ENCODE data around the gene ME3.

DNA sequence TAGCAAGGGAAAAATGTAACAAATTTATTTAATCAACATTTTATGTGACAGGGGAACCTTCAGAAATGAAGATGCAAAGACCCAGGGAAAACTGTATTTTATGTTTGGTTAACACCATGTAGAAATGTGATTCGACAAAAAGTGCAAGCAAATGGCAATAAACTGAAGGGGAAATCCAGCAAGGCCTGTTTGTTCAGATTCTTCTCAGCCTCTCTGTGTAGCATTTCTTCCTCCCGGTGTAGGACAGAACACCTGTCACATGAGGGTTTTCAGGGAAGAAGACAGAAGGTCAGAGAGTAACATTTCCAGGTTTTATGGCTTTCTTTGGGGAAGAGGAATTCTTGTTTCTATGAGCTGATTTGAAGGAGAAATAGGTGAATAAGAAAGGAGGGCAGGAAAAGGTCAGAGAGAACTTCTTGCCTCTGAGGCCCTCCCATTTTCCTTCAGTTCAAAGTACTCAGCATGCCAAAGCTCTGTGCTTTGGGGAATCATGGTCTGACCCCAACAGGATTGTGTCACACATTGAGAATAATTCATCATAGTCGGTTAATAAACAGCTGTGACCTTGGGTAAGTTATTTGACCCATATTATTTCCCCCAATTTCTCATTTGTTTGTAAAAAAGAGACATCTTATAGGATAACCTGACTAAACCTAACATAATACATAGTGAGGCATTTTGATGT lies 45.5 kb upstream of the ME3 start:
- TF ChIP-seq, protein P1, sequence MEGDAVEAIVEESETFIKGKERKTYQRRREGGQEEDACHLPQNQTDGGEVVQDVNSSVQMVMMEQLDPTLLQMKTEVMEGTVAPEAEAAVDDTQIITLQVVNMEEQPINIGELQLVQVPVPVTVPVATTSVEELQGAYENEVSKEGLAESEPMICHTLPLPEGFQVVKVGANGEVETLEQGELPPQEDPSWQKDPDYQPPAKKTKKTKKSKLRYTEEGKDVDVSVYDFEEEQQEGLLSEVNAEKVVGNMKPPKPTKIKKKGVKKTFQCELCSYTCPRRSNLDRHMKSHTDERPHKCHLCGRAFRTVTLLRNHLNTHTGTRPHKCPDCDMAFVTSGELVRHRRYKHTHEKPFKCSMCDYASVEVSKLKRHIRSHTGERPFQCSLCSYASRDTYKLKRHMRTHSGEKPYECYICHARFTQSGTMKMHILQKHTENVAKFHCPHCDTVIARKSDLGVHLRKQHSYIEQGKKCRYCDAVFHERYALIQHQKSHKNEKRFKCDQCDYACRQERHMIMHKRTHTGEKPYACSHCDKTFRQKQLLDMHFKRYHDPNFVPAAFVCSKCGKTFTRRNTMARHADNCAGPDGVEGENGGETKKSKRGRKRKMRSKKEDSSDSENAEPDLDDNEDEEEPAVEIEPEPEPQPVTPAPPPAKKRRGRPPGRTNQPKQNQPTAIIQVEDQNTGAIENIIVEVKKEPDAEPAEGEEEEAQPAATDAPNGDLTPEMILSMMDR (IDR thresholded peaks at IDR 0.05): no peak
- TF ChIP-seq BHLHE40 (IDR thresholded peaks at IDR 0.05; ENCODE audit: low read depth, low read length) (no peak), MAFK (IDR thresholded peaks at IDR 0.05; ENCODE audit: partially characterized antibody) (no peak), ESRRA (IDR thresholded peaks at IDR 0.05; ENCODE audit: borderline replicate concordance, low read length) (no peak), POLR2A (IDR thresholded peaks at IDR 0.05; ENCODE audit: low read length) (no peak), RFX5 (IDR thresholded peaks at IDR 0.05) (no peak), SMC3 (IDR thresholded peaks at IDR 0.05) (no peak), MYC (IDR thresholded peaks at IDR 0.05; ENCODE audit: borderline replicate concordance, low read length) (no peak), NR3C1 (IDR thresholded peaks at IDR 0.05) (no peak), KDM1A (IDR thresholded peaks at IDR 0.05; ENCODE audit: low read depth) (no peak), CHD2 (IDR thresholded peaks at IDR 0.05; ENCODE audit: low read length, partially characterized antibody) (no peak)
- TF ChIP-seq, protein P2, sequence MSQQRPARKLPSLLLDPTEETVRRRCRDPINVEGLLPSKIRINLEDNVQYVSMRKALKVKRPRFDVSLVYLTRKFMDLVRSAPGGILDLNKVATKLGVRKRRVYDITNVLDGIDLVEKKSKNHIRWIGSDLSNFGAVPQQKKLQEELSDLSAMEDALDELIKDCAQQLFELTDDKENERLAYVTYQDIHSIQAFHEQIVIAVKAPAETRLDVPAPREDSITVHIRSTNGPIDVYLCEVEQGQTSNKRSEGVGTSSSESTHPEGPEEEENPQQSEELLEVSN (IDR thresholded peaks at IDR 0.05; ENCODE audit: borderline replicate concordance, low read depth): no peak
- TF ChIP-seq, protein P3, sequence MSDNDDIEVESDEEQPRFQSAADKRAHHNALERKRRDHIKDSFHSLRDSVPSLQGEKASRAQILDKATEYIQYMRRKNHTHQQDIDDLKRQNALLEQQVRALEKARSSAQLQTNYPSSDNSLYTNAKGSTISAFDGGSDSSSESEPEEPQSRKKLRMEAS (IDR thresholded peaks at IDR 0.05): no peak
- TF ChIP-seq, protein P4, sequence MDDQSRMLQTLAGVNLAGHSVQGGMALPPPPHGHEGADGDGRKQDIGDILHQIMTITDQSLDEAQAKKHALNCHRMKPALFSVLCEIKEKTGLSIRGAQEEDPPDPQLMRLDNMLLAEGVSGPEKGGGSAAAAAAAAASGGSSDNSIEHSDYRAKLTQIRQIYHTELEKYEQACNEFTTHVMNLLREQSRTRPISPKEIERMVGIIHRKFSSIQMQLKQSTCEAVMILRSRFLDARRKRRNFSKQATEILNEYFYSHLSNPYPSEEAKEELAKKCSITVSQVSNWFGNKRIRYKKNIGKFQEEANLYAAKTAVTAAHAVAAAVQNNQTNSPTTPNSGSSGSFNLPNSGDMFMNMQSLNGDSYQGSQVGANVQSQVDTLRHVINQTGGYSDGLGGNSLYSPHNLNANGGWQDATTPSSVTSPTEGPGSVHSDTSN (IDR thresholded peaks at IDR 0.05): no peak

All from A549 (cell line).